ENCODE results near the gene CCDC63. TPM values are rescaled to one million over a fixed set of nuclear protein-coding genes. Genes with fewer than 3 reads are reported as not detected.

Gene CCDC63
- total and polyA plus RNA-seq, 2 donors (not counting 1 experiment from before 2014, with no cell fraction given): not detected

DNA sequence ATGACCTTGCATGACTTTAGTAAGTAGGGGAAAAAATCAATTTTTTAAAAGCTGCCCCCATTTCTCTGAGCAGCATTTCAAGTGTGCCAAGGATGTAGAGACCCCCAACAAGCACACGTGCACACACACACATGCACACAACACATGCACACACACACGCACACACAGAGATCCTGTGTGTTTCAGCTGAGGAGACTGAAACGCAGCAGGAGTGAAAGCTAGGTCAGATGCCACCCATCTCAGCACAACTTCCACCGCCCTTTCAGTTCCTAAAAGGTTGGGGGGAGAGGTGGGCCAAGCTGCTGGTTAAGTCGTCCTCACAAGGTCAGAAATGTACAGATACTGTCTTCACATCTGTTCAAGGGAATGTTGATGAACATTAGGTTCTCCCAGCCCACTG is 59.7 kb downstream of the CCDC63 start:
- no peaks in the 10 kb centered on the region for H3K27me3 ChIP-seq (ENCODE audit: control insufficient read depth, insufficient read depth, low read length)
- H3K4me3 ChIP-seq (replicated peaks in 1 of 4; ENCODE audit: control extremely low read depth in 1 of 4, insufficient read depth in 1 of 4, low read depth in 3 of 4, low read length in 4 of 4): no peak overlapping the region
- no peaks in the 10 kb centered on the region for H3K79me2 ChIP-seq (ENCODE audit: control insufficient read depth, insufficient read depth, low read length)
- no peak overlapping the region for H3K27ac ChIP-seq (ENCODE audit: insufficient read depth, low read length)
- H3K36me3 ChIP-seq (ENCODE audit: control insufficient read depth, insufficient read depth, low read length): no peaks in the 10 kb centered on the region
- no peak overlapping the region for H2AFZ ChIP-seq (ENCODE audit: low read length)
- no peaks in the 10 kb centered on the region for H4K20me1 ChIP-seq (ENCODE audit: control insufficient read depth, extremely low read depth, insufficient read depth, low read length)
- H3K9me3 ChIP-seq (ENCODE audit: control insufficient read depth, insufficient read depth, low read depth, low read length): no peaks in the 10 kb centered on the region
- TF ChIP-seq, protein P1, sequence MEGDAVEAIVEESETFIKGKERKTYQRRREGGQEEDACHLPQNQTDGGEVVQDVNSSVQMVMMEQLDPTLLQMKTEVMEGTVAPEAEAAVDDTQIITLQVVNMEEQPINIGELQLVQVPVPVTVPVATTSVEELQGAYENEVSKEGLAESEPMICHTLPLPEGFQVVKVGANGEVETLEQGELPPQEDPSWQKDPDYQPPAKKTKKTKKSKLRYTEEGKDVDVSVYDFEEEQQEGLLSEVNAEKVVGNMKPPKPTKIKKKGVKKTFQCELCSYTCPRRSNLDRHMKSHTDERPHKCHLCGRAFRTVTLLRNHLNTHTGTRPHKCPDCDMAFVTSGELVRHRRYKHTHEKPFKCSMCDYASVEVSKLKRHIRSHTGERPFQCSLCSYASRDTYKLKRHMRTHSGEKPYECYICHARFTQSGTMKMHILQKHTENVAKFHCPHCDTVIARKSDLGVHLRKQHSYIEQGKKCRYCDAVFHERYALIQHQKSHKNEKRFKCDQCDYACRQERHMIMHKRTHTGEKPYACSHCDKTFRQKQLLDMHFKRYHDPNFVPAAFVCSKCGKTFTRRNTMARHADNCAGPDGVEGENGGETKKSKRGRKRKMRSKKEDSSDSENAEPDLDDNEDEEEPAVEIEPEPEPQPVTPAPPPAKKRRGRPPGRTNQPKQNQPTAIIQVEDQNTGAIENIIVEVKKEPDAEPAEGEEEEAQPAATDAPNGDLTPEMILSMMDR (conservative IDR thresholded peaks at IDR 0.05 in 1 of 2, IDR thresholded peaks at IDR 0.05 in 1 of 2; ENCODE audit: low read depth in 1 of 2, low read length in 2 of 2): no peak
- no peak for TF ChIP-seq EZH2 (IDR thresholded peaks at IDR 0.05; ENCODE audit: low read length, missing control alignments)
- H3K9ac ChIP-seq (ENCODE audit: insufficient read depth, low read length): no peak overlapping the region
- H3K4me1 ChIP-seq (ENCODE audit: control insufficient read depth, extremely low read depth, insufficient read depth, low read length): no peaks in the 10 kb centered on the region
- H3K4me2 ChIP-seq (ENCODE audit: extremely low read depth, insufficient read depth, low read length): no peak overlapping the region
- no peak for DNase-seq (ENCODE audit: low read depth in 2 of 2)

DNA sequence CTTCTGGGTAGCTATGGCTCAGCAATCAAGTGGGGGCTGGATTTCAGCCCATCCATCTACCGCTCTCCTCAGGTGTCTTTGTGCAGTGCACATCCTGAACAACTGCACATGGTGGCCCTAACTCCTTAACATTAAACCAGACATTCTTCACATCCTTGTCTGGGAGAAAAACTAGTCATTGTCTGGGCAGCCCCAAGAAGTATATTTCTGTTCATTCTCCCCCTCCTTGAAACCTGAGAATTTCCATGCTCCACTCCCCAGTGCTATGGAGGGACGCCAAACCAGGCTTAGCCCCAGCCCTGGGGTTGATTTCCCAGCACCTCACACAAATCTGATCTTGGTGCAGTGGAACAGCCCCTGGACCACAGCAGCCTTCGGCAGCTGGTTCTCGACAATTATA is 60.2 kb downstream of the CCDC63 start:
- Histone ChIP-seq H3K4me1 (ENCODE audit: control insufficient read depth, extremely low read depth, insufficient read depth, low read length) (no peaks in the 10 kb centered on the region), H3K4me2 (ENCODE audit: extremely low read depth, insufficient read depth, low read length) (no peak overlapping the region), H2AFZ (ENCODE audit: low read length) (no peak overlapping the region), H3K36me3 (ENCODE audit: control insufficient read depth, insufficient read depth, low read length) (no peaks in the 10 kb centered on the region), H3K79me2 (ENCODE audit: control insufficient read depth, insufficient read depth, low read length) (no peaks in the 10 kb centered on the region), H3K27me3 (ENCODE audit: control insufficient read depth, insufficient read depth, low read length) (no peaks in the 10 kb centered on the region), H3K4me3 (replicated peaks in 1 of 4; ENCODE audit: control extremely low read depth in 1 of 4, insufficient read depth in 1 of 4, low read depth in 3 of 4, low read length in 4 of 4) (no peak overlapping the region), H3K27ac (ENCODE audit: insufficient read depth, low read length) (no peak overlapping the region), H3K9me3 (ENCODE audit: control insufficient read depth, insufficient read depth, low read depth, low read length) (no peaks in the 10 kb centered on the region), H3K9ac (ENCODE audit: insufficient read depth, low read length) (no peak overlapping the region), H4K20me1 (ENCODE audit: control insufficient read depth, extremely low read depth, insufficient read depth, low read length) (no peaks in the 10 kb centered on the region)
- DNase-seq (ENCODE audit: low read depth in 2 of 2): peak in 1 of 2 donors; percentile 87
- no peak for TF ChIP-seq EZH2 (IDR thresholded peaks at IDR 0.05; ENCODE audit: low read length, missing control alignments)
- TF ChIP-seq, protein P1 (conservative IDR thresholded peaks at IDR 0.05 in 1 of 2, IDR thresholded peaks at IDR 0.05 in 1 of 2; ENCODE audit: low read depth in 1 of 2, low read length in 2 of 2): no peak

DNA sequence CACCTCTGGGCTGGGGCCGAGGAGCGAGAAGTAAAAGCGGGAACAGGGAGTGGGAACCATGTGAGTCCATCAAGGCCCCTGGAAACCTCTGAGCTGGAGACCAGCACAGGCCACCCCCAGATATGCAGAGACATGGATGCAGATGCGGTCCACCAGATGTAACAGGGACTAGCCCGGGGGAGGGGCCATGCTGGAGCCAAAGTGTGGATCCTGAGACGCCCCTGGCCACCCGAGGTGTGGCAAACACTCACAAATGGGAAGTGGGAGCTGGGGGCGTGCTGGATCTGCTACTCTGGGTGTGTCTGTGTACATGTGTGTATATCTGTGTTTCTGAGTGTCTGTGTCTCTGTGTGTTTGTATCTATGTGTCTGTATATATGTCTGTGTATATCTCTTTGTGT is 60.8 kb downstream of the CCDC63 start:
- Histone ChIP-seq H2AFZ (ENCODE audit: low read length) (no peak overlapping the region), H3K4me3 (replicated peaks in 1 of 4; ENCODE audit: control extremely low read depth in 1 of 4, insufficient read depth in 1 of 4, low read depth in 3 of 4, low read length in 4 of 4) (no peak overlapping the region), H3K27me3 (ENCODE audit: control insufficient read depth, insufficient read depth, low read length) (no peaks in the 10 kb centered on the region), H3K79me2 (ENCODE audit: control insufficient read depth, insufficient read depth, low read length) (no peaks in the 10 kb centered on the region), H3K4me2 (ENCODE audit: extremely low read depth, insufficient read depth, low read length) (no peak overlapping the region), H3K9ac (ENCODE audit: insufficient read depth, low read length) (no peak overlapping the region), H4K20me1 (ENCODE audit: control insufficient read depth, extremely low read depth, insufficient read depth, low read length) (no peaks in the 10 kb centered on the region), H3K36me3 (ENCODE audit: control insufficient read depth, insufficient read depth, low read length) (no peaks in the 10 kb centered on the region), H3K9me3 (ENCODE audit: control insufficient read depth, insufficient read depth, low read depth, low read length) (no peaks in the 10 kb centered on the region), H3K27ac (ENCODE audit: insufficient read depth, low read length) (no peak overlapping the region), H3K4me1 (ENCODE audit: control insufficient read depth, extremely low read depth, insufficient read depth, low read length) (no peaks in the 10 kb centered on the region)
- no peak for DNase-seq (ENCODE audit: low read depth in 2 of 2)
- TF ChIP-seq EZH2 (IDR thresholded peaks at IDR 0.05; ENCODE audit: low read length, missing control alignments): no peak
- TF ChIP-seq, protein P1 (conservative IDR thresholded peaks at IDR 0.05 in 1 of 2, IDR thresholded peaks at IDR 0.05 in 1 of 2; ENCODE audit: low read depth in 1 of 2, low read length in 2 of 2): no peak

Data from fibroblast of lung (primary cell).